Measurements from ENCODE around the gene PLTP. TPM values are rescaled to one million over a fixed set of nuclear protein-coding genes. Genes with fewer than 3 reads are reported as not detected.

PLTP gene
- total RNA-seq, 1 experiment from 2014 or later = 15.6 TPM

DNA sequence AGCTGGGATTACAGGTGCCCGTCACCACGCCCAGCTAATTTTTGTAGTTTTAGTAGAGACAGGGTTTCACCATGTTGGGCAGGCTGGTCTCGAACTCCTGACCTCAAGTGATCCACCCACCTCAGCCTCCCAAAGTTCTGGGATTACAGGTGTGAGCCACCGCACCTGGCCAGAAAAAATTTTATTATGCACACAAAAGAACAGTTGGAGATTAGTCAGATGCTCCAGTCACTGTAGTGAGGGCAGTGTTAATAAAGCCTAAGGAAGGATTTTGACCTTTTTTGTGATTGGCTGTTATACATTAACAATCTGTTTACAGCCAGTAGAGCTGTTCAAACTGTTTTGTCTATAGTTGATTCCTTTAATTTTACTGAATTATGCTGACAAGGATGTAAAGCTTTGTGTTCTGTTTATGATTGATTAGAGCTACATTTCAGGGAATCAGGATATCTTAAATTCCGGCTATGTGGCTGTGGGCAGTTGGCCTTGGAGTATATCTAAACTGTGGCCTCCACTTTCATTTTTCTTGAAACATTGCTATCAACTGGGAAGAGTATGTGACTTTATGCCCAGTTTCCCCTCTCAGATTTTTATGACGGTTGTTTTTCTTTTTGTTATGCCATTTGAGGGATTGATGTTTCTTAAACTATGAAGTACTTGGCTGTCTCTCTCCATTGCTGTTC, 44.7 kb downstream of the PLTP start:
- no peak overlapping the region for H3K4me3 ChIP-seq
- no peaks in the 10 kb centered on the region for H3K27me3 ChIP-seq
- no peak overlapping the region for H3K27ac ChIP-seq
- H3K4me1 ChIP-seq = no peaks in the 10 kb centered on the region
- no peaks in the 10 kb centered on the region for H3K9me3 ChIP-seq (replicated peaks)
- no peak for DNase-seq
- H3K36me3 ChIP-seq = no peaks in the 10 kb centered on the region

DNA sequence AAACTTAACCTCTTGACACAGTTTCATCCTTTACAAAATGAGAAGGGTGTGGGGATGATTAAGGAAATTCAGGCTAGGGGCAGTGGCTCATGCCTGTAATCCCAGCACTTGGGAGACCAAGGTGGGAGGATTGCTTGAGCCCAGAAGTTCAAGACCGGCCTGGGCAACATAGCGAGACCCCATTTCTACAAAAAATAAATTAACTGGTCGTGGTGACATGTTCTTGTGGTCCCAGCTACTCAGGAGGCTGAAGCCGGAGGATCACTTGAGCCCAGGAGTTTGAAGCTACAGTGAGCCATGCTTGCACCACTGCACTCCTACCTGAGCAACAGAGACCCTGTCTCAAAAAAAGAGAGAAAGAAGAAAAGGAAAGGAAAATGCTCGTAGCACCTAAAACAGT, 45.5 kb downstream of the PLTP start:
- Histone ChIP-seq H3K36me3 (no peaks in the 10 kb centered on the region), H3K9me3 (replicated peaks) (no peaks in the 10 kb centered on the region), H3K27ac (no peak overlapping the region), H3K4me1 (no peaks in the 10 kb centered on the region), H3K4me3 (no peak overlapping the region), H3K27me3 (no peaks in the 10 kb centered on the region)
- DNase-seq = no peak

DNA sequence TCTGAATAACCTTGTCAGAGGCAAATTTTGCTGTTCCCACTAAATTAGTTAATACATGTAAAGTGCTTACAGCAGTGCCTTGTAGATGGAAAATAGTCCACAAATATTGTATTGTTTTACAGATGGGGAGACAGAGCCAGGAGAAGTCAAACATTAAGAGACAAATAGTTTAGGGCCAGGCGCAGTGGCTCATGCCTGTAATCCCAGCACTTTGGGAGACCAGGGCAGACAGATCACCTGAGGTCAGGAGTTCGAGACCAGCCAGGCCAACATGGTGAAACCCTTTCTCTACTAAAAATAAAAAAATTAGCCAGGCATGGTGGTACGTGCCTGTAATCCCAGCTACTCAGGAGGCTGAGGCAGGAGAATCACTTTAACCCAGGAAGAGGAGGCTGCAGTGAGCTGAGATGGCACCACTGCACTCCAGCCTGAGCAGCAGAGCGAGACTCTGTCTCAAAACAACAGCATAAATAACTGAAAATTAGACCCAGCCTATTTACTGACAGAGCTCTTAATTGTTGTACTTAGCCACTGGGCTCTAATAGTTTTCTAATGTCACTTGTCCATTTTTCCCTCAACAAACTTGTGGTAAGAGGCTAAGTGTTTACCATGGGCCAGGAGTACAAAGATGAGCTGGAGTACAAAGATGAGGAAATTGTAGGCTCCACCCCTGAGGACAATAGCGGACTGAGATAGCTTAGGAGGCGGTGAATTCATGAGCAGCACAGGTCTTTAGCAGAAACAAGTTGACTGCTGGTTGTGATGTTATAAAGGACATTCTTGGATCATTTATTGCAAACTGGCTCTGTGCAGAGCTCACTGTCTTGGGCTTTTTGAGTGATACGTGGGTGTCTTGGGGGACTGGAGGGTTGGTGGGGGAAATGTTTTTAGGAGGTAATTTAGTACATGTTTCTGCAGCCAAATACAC, 48.1 kb downstream of the PLTP start:
- Histone ChIP-seq H3K4me3 (no peak overlapping the region), H3K36me3 (no peaks in the 10 kb centered on the region), H3K4me1 (0 out of 2 replicates have a peak, but pooled peaks cover 7% of the 10 kb centered on the region), H3K27ac (no peak overlapping the region), H3K27me3 (no peaks in the 10 kb centered on the region), H3K9me3 (replicated peaks) (no peaks in the 10 kb centered on the region)
- DNase-seq = no peak

DNA sequence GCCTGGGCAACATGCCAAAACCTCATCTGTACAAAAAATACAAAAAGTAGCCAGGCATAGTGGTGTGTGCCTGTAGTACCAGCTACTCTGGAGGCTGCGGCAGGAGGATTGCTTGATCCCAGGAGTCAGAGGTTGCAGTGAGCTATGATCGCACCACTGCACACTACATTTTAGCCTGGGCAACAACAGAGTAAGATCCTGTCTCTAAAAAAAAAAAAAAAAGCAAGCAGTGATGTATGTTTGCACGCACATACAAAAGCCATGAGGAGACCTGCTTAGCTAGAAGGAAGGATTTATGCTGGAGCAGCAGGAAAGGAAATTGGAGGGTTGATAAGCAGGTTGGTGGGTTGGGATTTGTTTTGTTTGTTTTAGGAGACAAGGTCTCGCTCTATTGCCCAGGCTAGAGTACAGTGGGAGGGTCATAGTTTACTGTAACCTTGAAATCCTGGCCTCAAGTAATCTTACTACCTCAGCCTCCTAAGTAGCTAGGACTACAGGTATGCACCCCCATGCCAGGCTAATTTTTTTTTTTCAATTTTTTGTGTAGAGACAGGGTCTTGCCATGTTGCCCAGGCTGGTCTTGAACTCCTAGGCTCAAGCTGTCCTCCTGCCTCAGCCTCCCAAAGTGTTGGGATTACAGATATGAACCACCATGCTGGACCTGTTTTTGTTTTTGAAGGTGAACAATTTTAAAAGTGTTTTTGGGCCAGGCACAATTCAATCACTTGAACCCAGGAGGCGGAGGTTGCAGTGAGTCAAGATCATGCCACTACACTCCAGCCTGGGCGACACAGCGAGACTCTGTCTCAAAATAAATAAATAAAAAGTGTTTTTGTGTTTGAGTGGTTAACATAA, 50.5 kb downstream of the PLTP start:
- DNase-seq = peak; percentile 56 to 76
- no peak overlapping the region for H3K27ac ChIP-seq
- H3K4me3 ChIP-seq = no peak overlapping the region
- no peaks in the 10 kb centered on the region for H3K36me3 ChIP-seq
- H3K4me1 ChIP-seq = 0 out of 2 replicates have a peak, but pooled peaks cover 7% of the 10 kb centered on the region
- no peaks in the 10 kb centered on the region for H3K27me3 ChIP-seq
- H3K9me3 ChIP-seq (replicated peaks) = no peaks in the 10 kb centered on the region

DNA sequence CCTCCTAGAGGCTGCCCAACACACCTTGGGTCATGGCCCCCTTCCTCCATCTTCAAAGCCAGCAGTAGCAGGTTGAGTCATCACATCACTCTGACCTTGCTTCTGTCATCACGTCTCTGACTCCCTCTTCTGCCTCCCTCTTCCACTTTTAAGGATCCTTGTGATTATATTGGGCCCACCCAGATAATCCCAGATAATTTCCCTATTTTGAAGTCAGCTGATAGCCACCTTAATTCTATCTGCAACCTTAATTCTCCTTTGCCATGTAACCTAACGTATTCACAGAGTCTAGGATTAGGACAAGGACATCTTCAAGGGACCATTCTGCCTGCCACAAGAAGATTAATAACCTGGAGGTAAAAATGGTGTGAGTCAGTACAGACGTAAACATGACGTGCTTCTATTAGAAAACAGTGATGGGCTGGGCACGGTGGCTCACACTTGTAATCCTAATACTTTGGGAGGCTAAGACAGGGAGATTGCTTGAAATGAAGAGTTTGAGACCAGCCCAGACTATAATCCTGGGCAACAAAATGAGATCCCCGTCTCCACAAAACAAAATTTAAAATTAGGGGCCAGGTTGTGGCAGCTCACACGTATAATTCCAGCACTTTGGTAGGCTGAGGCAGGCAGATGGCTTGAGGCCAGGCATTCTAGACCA, 51.3 kb downstream of the PLTP start:
- H3K36me3 ChIP-seq = no peaks in the 10 kb centered on the region
- no peak for DNase-seq
- H3K9me3 ChIP-seq (replicated peaks) = no peaks in the 10 kb centered on the region
- H3K4me1 ChIP-seq = 0 out of 2 replicates have a peak, but pooled peaks cover 7% of the 10 kb centered on the region
- H3K4me3 ChIP-seq = no peak overlapping the region
- H3K27ac ChIP-seq = no peak overlapping the region
- no peaks in the 10 kb centered on the region for H3K27me3 ChIP-seq

DNA sequence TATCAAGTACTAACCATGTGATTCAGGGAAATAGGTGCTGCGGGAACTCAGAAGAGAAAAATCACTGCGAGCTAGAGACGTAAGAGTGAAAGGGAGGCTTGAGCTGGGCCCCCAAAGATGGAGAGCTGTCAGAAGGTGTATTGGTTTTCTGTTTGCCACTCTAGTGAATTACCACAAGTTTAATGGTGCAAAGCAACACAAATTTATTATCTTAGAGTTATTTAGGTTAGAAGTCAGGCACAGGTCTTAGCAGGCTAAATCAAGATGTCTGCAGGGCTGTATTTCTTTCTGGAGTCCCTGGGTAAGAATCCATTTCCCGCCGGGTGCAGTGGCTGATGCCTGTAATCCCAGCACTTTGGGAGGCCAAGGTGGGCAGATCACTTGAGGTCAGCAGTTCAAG, 52.0 kb downstream of the PLTP start:
- H3K9me3 ChIP-seq (replicated peaks) = no peaks in the 10 kb centered on the region
- no peak overlapping the region for H3K4me3 ChIP-seq
- H3K27ac ChIP-seq = no peak overlapping the region
- DNase-seq = no peak
- no peaks in the 10 kb centered on the region for H3K27me3 ChIP-seq
- H3K4me1 ChIP-seq = 0 out of 2 replicates have a peak, but pooled peaks cover 7% of the 10 kb centered on the region
- H3K36me3 ChIP-seq = no peaks in the 10 kb centered on the region

DNA sequence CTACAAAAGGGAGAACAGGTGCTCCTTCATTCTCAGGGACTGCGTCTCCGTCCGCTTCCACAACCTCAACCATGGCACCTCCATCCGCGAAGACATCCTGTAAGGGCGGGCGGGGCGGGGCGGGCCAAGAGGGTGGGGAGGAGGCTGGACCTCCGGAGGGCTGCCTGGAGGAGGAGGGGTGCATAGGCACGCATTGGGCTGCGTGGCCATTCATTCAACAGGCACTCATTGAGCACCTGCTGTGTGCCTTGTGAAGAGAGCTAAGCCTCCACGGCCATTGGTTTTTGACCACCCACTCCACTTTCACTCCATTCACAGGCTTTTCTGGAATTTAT, 54.1 kb downstream of the PLTP start:
- H3K27me3 ChIP-seq = no peaks in the 10 kb centered on the region
- H3K4me3 ChIP-seq = peak overlapping the region; percentile 82
- H3K27ac ChIP-seq = peak overlapping the region; percentile 16; the same call in 1 of the 2 replicates
- H3K9me3 ChIP-seq (replicated peaks) = no peaks in the 10 kb centered on the region
- H3K4me1 ChIP-seq = 0 out of 2 replicates have a peak, but pooled peaks cover 7% of the 10 kb centered on the region
- H3K36me3 ChIP-seq = no peaks in the 10 kb centered on the region
- DNase-seq = no peak

DNA sequence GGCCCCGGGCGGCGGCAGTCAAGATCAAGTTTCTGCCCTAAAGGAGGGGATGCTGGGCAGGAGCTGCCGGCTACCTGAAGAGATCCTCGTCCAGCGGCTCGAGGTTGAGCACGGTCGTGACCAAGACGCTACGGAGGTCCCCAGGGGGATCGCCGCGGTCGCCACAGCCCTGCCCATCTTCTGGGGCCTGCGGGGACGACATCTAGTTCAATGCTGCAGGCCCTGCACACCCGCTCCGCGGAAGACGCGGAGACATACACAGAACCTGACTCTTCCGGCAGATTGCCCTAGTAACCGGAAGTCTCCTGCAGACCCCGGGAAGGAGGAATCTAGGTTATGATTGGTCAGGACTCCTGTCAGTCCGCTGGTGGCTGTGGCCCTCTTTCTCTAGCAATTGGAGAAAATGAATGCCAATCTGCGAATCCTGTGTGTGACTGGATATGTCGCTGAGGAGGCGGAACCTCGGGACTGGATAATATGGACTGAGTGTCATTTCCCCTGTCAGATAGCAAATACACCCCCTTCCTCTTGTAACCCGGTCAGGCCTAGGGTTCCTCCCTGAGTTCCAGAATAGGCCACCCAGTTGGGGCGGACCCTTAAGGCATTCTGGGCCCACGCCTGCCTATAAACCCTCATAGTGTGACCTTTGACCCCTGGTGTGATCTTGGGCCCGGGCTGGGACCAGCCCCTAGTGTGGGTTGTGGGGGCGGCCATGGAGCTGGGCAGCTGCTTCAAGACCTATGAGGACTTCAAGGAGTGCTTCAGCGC, 54.7 kb downstream of the PLTP start, which contains the start of the genes ACOT8 and ZSWIM3:
Gene ACOT8 (minus strand): TSS at position 279 of the 768 bp plus-strand sequence. CDS start 77 bp downstream, at position 202.
Gene ZSWIM3 (plus strand): TSS at position 501 of the 768 bp plus-strand sequence. CDS start 212 bp downstream, at position 713.
- DNase-seq = peak; percentile 100
- Histone ChIP-seq H3K27me3 (no peaks in the 10 kb centered on the region), H3K36me3 (no peaks in the 10 kb centered on the region), H3K27ac (peak within 1 kb of the TSS; percentile 54), H3K9me3 (replicated peaks) (no peaks in the 10 kb centered on the region), H3K4me1 (0 out of 2 replicates have a peak, but pooled peaks cover 7% of the 10 kb centered on the region), H3K4me3 (peak within 1 kb of the TSS; percentile 82)

DNA sequence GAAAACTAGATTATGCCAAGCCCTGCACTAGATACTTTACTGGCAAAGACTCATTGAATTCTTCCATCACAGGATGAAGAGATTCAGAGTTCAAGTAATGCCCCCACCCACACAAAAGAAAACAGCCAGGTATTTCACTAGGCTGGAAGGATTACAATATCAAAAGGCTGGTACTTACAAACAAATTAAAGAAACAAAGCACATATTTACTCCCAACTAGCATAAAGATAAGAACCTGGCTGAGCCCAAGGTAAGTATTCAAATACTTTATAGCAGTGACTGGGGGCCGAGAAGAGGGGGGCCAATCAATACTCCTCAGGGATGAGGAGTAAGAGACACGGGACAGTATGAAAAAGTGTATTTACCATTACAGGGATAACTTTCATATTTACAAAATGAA, 58.5 kb downstream of the PLTP start:
- Histone ChIP-seq H3K36me3 (no peaks in the 10 kb centered on the region), H3K4me1 (no peaks in the 10 kb centered on the region), H3K4me3 (no peak overlapping the region), H3K27ac (no peak overlapping the region), H3K9me3 (replicated peaks) (no peaks in the 10 kb centered on the region), H3K27me3 (no peaks in the 10 kb centered on the region)
- DNase-seq = no peak

DNA sequence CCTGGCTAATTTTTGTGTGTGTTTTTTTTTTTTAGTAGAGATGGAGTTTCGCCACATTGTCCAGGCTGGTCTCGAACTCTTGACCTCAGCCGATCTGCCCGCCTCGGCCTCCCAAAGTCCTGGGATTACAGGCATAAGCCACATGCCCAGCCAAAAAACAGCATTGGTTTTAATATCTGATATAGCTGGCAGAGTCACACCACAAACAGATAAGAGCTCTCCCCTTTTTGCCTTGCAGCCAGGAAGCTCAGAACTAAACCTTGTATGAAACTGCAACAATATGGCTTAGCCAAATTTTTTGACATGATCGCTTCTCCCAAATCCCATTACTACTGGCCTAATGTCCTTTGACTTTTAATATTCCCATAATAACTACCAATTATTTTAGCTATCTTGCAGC, 59.6 kb downstream of the PLTP start:
- Histone ChIP-seq H3K27me3 (no peaks in the 10 kb centered on the region), H3K9me3 (replicated peaks) (no peaks in the 10 kb centered on the region), H3K4me1 (no peaks in the 10 kb centered on the region), H3K4me3 (no peak overlapping the region), H3K27ac (no peak overlapping the region), H3K36me3 (no peaks in the 10 kb centered on the region)
- no peak for DNase-seq

DNA sequence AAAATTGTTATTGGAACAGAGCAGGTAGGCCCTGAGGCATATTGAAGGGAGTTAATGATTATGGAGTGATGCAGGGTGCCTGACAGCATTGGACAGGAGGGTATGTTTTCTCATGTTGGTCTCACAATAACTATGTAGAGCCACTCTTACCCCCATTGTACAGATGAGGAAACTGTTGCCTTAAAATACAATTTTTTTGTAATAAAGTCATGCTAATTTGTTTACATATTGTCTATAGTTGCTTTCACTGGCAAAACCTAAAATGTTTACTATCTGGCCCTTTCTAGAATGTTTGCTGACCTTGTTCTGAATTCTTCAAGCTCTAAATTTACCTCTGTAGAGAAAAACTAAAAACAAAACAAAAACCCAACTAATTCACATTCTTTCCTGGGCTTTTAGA, 60.5 kb downstream of the PLTP start:
- Histone ChIP-seq H3K9me3 (replicated peaks) (no peaks in the 10 kb centered on the region), H3K27me3 (no peaks in the 10 kb centered on the region), H3K27ac (no peak overlapping the region), H3K4me1 (no peaks in the 10 kb centered on the region), H3K4me3 (no peak overlapping the region), H3K36me3 (no peaks in the 10 kb centered on the region)
- DNase-seq = no peak

DNA sequence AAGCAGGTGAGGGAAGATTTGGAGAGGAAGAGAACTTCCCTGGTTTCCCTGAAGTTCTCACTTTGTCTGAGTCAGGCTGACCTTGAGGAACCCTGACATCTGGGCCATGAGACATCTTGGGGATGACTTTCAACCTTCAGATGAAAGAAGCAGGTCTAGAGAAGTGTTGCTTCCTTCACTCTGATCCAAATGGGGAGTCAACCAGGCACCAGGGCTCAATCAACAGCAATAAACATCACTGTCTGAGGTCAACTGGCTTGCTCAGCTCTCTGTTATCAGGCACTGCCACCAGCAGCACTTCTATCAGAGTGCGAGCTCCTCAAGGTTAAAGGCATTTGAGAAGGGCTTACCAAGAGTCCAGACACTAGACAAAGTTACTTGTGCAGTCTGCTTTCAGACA, 61.0 kb downstream of the PLTP start:
- H3K9me3 ChIP-seq (replicated peaks) = no peaks in the 10 kb centered on the region
- H3K36me3 ChIP-seq = no peaks in the 10 kb centered on the region
- no peaks in the 10 kb centered on the region for H3K4me1 ChIP-seq
- H3K4me3 ChIP-seq = no peak overlapping the region
- H3K27me3 ChIP-seq = no peaks in the 10 kb centered on the region
- H3K27ac ChIP-seq = no peak overlapping the region
- no peak for DNase-seq

DNA sequence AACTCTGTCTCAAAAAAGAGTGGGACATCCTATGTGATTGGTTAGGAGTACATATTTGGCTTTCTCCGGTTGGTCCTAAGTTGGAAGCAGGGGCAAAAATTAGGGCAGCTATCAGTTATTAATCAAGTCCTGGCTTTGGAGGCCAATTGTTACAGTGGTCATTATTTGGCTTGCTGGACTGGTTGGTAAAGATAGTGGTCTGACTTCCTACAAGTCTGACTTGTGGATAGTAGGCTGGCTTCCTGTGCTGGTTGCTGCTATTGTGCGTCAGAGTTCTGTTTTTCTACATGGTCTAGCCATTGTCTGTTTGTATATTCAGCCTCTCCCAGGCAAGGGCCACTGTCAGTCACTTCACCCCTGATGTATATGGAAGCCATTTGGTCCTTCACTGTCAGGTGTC, 61.7 kb downstream of the PLTP start:
- H3K36me3 ChIP-seq = no peaks in the 10 kb centered on the region

More for the DNA sequence above, 61.7 kb downstream of the PLTP start:
- H3K4me3 ChIP-seq = no peak overlapping the region
- no peak for DNase-seq
- H3K27me3 ChIP-seq = no peaks in the 10 kb centered on the region
- H3K27ac ChIP-seq = no peak overlapping the region
- no peaks in the 10 kb centered on the region for H3K9me3 ChIP-seq (replicated peaks)
- H3K4me1 ChIP-seq = no peaks in the 10 kb centered on the region
